AG09309 (cell line): ENCODE data around the gene CHRNA7.
"Not testable (repeated sequence)": the region's sequence is repeated elsewhere in the genome, so short reads cannot be mapped to it uniquely, and the experiment has no call there.

Experiments used
- DNase-seq: peaks from one replicate; pipeline ENCODE4 v3.0.0-alpha.2; 2010; ENCODE audit warnings: low read depth
- H3K4me3 ChIP-seq: 2 replicates; pipeline ENCODE4 v1.5.1; 2011; ENCODE audit warnings: mild to moderate bottlenecking, low read depth, low read length, moderate library complexity; ENCODE audit not compliant: control insufficient read depth
- TF ChIP-seq, protein P1 (sequence below): IDR thresholded peaks from 2 replicates; pipeline ENCODE4 v1.5.1; 2011; ENCODE audit warnings: mild to moderate bottlenecking, low read depth, low read length, inconsistent platforms; ENCODE audit not compliant: insufficient read depth, control insufficient read depth; ENCODE audit errors: missing control alignments

Gene CHRNA7

GRCh38 chr15:32209081-32209480 lies 178.8 kb downstream of the CHRNA7 start:
- not testable (repeated sequence) for DNase-seq, H3K4me3 ChIP-seq

DNA sequence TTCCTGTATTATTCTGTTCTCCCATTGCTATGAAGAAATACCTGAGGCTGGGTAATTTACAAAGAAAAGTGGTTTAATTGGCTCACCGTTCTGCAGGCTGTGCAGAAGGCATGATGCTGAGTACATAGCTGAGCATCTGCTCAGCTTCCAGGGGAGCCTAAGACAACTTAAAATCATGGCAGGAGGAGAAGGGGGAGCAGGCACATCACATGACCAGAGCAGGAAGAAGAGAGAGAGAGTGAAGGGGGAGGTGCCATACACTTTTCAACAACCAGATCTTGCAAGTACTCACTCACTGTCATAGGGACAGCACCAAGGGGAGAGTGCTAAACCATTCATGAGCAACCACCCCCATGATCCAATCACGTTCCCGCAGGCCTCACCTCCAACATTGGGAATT lies 188.4 kb downstream of the CHRNA7 start:
- no peak overlapping the region for H3K4me3 ChIP-seq
- no peak for DNase-seq
- TF ChIP-seq, protein P1, sequence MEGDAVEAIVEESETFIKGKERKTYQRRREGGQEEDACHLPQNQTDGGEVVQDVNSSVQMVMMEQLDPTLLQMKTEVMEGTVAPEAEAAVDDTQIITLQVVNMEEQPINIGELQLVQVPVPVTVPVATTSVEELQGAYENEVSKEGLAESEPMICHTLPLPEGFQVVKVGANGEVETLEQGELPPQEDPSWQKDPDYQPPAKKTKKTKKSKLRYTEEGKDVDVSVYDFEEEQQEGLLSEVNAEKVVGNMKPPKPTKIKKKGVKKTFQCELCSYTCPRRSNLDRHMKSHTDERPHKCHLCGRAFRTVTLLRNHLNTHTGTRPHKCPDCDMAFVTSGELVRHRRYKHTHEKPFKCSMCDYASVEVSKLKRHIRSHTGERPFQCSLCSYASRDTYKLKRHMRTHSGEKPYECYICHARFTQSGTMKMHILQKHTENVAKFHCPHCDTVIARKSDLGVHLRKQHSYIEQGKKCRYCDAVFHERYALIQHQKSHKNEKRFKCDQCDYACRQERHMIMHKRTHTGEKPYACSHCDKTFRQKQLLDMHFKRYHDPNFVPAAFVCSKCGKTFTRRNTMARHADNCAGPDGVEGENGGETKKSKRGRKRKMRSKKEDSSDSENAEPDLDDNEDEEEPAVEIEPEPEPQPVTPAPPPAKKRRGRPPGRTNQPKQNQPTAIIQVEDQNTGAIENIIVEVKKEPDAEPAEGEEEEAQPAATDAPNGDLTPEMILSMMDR = no peak
